NCI-H1105 treated with DMSO at 0.1 percent for 48 hours (cell line): ENCODE data around the gene FADS3.

Experiments
- DNase-seq: peaks from one replicate; lab custom pipeline; 2025; lab: John Stamatoyannopoulos, UW

The FADS3 gene

GRCh38 chr11:61913699-61914395 lies 22.5 kb upstream of the FADS3 start:
- DNase-seq = no peak

GRCh38 chr11:61912991-61913698 lies 21.8 kb upstream of the FADS3 start:
- no peak for DNase-seq

- DNase-seq = no peak
These were observed 21.2 kb upstream of the FADS3 start for GRCh38 chr11:61912530-61912898.

- no peak for DNase-seq
These were observed 20.6 kb upstream of the FADS3 start for GRCh38 chr11:61911701-61912529.

- DNase-seq = no peak
These were observed 19.9 kb upstream of the FADS3 start for GRCh38 chr11:61911128-61911700.

- DNase-seq = no peak
These were observed 19.1 kb upstream of the FADS3 start for GRCh38 chr11:61910187-61911127.

GRCh38 chr11:61908730-61909316 lies 17.5 kb upstream of the FADS3 start:
- no peak for DNase-seq

- DNase-seq = no peak
These were observed 16.8 kb upstream of the FADS3 start for GRCh38 chr11:61907871-61908729.

- DNase-seq = no peak
These were observed 15.9 kb upstream of the FADS3 start for GRCh38 chr11:61907282-61907681.

- no peak for DNase-seq
These were observed 15.2 kb upstream of the FADS3 start for GRCh38 chr11:61906522-61906909.

GRCh38 chr11:61905801-61906521 lies 14.6 kb upstream of the FADS3 start:
- no peak for DNase-seq

GRCh38 chr11:61905067-61905696 lies 13.8 kb upstream of the FADS3 start:
- DNase-seq = no peak

- DNase-seq = no peak
These were observed 13.2 kb upstream of the FADS3 start for GRCh38 chr11:61904539-61905048.

- no peak for DNase-seq
These were observed 12.5 kb upstream of the FADS3 start for GRCh38 chr11:61903845-61904244.

- no peak for DNase-seq
These were observed 11.0 kb upstream of the FADS3 start for GRCh38 chr11:61902313-61902712.

GRCh38 chr11:61901397-61901796 lies 10.1 kb upstream of the FADS3 start:
- DNase-seq = no peak

GRCh38 chr11:61900251-61900650 lies 8.9 kb upstream of the FADS3 start:
- DNase-seq = no peak

- peak; percentile 54 for DNase-seq
These were observed 7.9 kb upstream of the FADS3 start for GRCh38 chr11:61899146-61899841.
